ENCODE data around the gene RNF207.

GRCh38 chr1:6267686-6268322 is 61.9 kb downstream of the RNF207 start:
- TF ChIP-seq CTCF (IDR thresholded peaks at IDR 0.05) (no peak), POLR2A (IDR thresholded peaks at IDR 0.05) (no peak), POLR2AphosphoS5 (IDR thresholded peaks at IDR 0.05) (no peak)
